Fibroblast of lung (primary cell): Measurements from ENCODE around the gene ENOX1.

Source experiments
- EZH2 ChIP-seq: IDR thresholded peaks from 2 replicates; pipeline ENCODE4 v1.5.1; 2012; ENCODE audit warnings: low read length, control low read depth, mild to moderate bottlenecking; ENCODE audit errors: missing control alignments
- TF ChIP-seq, protein P1 (sequence below), 2 donors: IDR thresholded peaks in 1 of 2; conservative IDR thresholded peaks in 1 of 2; 1 replicate in 1 of 2; 2 replicates in 1 of 2; pipeline ENCODE4 v1.5.1; 2011 to 2012; ENCODE audit warnings: low read length in 2 of 2, control low read depth in 1 of 2, inconsistent platforms in 1 of 2, low read depth in 1 of 2, mild to moderate bottlenecking in 1 of 2

DNA sequence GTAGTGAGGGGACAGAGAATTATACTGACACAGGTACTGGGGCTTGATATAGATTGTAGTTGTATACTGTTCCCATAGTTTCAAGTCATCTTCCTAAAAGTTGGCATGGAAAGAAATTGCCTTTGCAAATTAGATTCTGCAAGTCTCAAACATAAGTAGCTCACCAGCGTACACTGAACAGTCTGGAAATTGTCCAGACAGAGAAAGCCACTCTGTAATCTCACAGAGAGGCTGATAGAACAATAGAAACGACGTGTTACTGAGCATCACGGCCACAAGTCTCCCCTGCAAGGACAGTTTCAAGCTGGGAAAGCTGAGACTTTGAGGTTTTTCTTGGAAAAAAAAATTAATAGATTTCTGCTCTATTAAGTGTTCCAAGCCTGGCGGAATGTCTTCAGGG is 534.8 kb downstream of the ENOX1 start:
- TF ChIP-seq, protein P1, sequence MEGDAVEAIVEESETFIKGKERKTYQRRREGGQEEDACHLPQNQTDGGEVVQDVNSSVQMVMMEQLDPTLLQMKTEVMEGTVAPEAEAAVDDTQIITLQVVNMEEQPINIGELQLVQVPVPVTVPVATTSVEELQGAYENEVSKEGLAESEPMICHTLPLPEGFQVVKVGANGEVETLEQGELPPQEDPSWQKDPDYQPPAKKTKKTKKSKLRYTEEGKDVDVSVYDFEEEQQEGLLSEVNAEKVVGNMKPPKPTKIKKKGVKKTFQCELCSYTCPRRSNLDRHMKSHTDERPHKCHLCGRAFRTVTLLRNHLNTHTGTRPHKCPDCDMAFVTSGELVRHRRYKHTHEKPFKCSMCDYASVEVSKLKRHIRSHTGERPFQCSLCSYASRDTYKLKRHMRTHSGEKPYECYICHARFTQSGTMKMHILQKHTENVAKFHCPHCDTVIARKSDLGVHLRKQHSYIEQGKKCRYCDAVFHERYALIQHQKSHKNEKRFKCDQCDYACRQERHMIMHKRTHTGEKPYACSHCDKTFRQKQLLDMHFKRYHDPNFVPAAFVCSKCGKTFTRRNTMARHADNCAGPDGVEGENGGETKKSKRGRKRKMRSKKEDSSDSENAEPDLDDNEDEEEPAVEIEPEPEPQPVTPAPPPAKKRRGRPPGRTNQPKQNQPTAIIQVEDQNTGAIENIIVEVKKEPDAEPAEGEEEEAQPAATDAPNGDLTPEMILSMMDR (conservative IDR thresholded peaks at IDR 0.05 in 1 of 2, IDR thresholded peaks at IDR 0.05 in 1 of 2; ENCODE audit: low read depth in 1 of 2, low read length in 2 of 2): no peak
- no peak for TF ChIP-seq EZH2
